Glutamatergic neuron (in vitro differentiated cells): Measurements from ENCODE around the gene NYNRIN. TPM values are rescaled to one million over a fixed set of nuclear protein-coding genes. Genes with fewer than 3 reads are reported as not detected.

Source experiments
- DNase-seq: peaks from one replicate; pipeline ENCODE4 v3.0.0; 2022
- H3K27ac Mint-ChIP-seq: one replicate; pipeline ENCODE4 v1.8.0; 2020; ENCODE audit warnings: mild to moderate bottlenecking, mixed read lengths, inconsistent platforms; ENCODE audit not compliant: unreplicated experiment
- H3K27me3 Mint-ChIP-seq: one replicate; pipeline ENCODE4 v1.8.0; 2020; ENCODE audit warnings: mild to moderate bottlenecking, moderate library complexity, mixed read lengths, inconsistent platforms; ENCODE audit not compliant: unreplicated experiment
- H3K36me3 Mint-ChIP-seq: one replicate; pipeline ENCODE4 v1.8.0; 2020; ENCODE audit warnings: mild to moderate bottlenecking, mixed read lengths, inconsistent platforms; ENCODE audit not compliant: unreplicated experiment
- H3K4me1 Mint-ChIP-seq: one replicate; pipeline ENCODE4 v1.8.0; 2020; ENCODE audit warnings: mild to moderate bottlenecking, low read depth, mixed read lengths, inconsistent platforms; ENCODE audit not compliant: unreplicated experiment
- H3K4me3 Mint-ChIP-seq: one replicate; pipeline ENCODE4 v1.8.0; 2020; ENCODE audit warnings: mild to moderate bottlenecking, mixed read lengths, inconsistent platforms; ENCODE audit not compliant: unreplicated experiment
- H3K9me3 Mint-ChIP-seq: one replicate; pipeline ENCODE4 v1.8.0; 2020; ENCODE audit warnings: mild to moderate bottlenecking, moderate library complexity, mixed read lengths, inconsistent platforms; ENCODE audit not compliant: unreplicated experiment
- CTCF ChIP-seq: fragments of 200-600 bp; sonication (generic); IDR thresholded peaks from one replicate; pipeline ENCODE4 v1.5.0; 2021; ENCODE audit not compliant: partially characterized antibody, unreplicated experiment
- total RNA-seq: library from RNA; stranded (reverse); fragmentation: NEBNext Ultra II Directional; extraction: Animal tissue kit (Norgen Biotek cat#: 25700); gene quantifications from one replicate; pipeline ENCODE4 v1.2.1, GENCODE V29; 2021; ENCODE audit not compliant: unreplicated experiment

The NYNRIN gene
- total RNA-seq, 1 donor from 2014 or later = 33.5 TPM

GRCh38 chr14:24355009-24355408 is 43.8 kb upstream of the NYNRIN start:
- no peak overlapping the region for H3K27ac Mint-ChIP-seq
- peaks cover 3% of the 10 kb centered on the region for H3K27me3 Mint-ChIP-seq
- no peak for TF ChIP-seq CTCF
- no peak overlapping the region for H3K4me3 Mint-ChIP-seq
- H3K36me3 Mint-ChIP-seq = no peaks in the 10 kb centered on the region
- DNase-seq = no peak
- peaks cover 4% of the 10 kb centered on the region for H3K9me3 Mint-ChIP-seq
- no peaks in the 10 kb centered on the region for H3K4me1 Mint-ChIP-seq

DNA sequence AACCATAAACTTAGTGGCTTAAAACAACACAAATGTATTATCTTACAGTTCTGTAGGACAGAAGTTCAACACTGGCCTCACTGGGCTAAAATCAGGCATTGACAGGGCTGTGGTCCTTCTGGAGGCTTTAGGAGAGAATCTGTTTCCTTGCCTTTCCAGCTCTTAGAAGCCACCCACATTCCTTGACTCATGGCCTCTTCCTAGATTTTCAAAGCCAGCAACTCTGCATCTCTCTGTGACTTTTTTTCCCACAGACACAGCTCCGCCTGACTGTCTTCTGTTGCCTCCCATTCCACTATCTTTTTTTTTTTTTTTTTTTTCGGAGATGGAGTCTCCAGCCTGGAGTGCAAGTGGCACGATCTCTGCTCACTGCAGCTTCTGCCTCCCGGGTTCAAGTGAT is 42.6 kb upstream of the NYNRIN start:
- no peak for DNase-seq
- Mint-ChIP-seq H3K27me3 (peaks cover 3% of the 10 kb centered on the region), H3K9me3 (peaks cover 4% of the 10 kb centered on the region), H3K27ac (no peak overlapping the region), H3K4me1 (no peaks in the 10 kb centered on the region), H3K4me3 (no peak overlapping the region), H3K36me3 (no peaks in the 10 kb centered on the region)
- TF ChIP-seq CTCF = no peak

DNA sequence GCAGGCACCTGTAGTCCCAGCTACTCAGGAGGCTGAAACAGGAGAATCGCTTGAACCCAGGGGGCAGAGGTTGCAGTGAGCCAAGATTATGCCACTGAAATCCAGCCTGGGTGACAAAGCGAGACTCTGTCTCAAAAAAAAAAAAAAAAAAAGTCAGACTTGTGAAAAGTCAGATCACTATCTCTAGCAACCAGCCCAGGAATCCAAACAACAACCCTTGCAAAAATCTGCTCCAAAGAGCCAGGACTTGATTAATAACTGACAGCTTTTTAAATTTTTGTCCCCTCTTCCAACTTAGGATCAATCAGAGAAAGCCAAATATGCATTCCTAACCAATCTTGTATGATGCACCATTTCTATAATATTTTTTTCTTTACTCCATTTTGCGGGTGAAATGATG is 38.5 kb upstream of the NYNRIN start:
- TF ChIP-seq CTCF = no peak
- no peaks in the 10 kb centered on the region for H3K4me1 Mint-ChIP-seq
- no peak for DNase-seq
- H3K27me3 Mint-ChIP-seq = peaks cover 1% of the 10 kb centered on the region
- no peak overlapping the region for H3K4me3 Mint-ChIP-seq
- H3K9me3 Mint-ChIP-seq = peaks cover 4% of the 10 kb centered on the region
- no peaks in the 10 kb centered on the region for H3K36me3 Mint-ChIP-seq
- no peak overlapping the region for H3K27ac Mint-ChIP-seq

GRCh38 chr14:24361326-24361725 is 37.5 kb upstream of the NYNRIN start:
- DNase-seq = no peak
- H3K27me3 Mint-ChIP-seq = peaks cover 1% of the 10 kb centered on the region
- H3K9me3 Mint-ChIP-seq = peaks cover 4% of the 10 kb centered on the region
- no peak overlapping the region for H3K4me3 Mint-ChIP-seq
- no peak for TF ChIP-seq CTCF
- H3K27ac Mint-ChIP-seq = no peak overlapping the region
- H3K4me1 Mint-ChIP-seq = no peaks in the 10 kb centered on the region
- H3K36me3 Mint-ChIP-seq = no peaks in the 10 kb centered on the region

- Mint-ChIP-seq H3K4me1 (peaks cover under 1% of the 10 kb centered on the region), H3K27ac (no peak overlapping the region), H3K36me3 (no peaks in the 10 kb centered on the region), H3K9me3 (peaks cover 6% of the 10 kb centered on the region), H3K27me3 (peaks cover 1% of the 10 kb centered on the region), H3K4me3 (no peak overlapping the region)
- no peak for TF ChIP-seq CTCF
- no peak for DNase-seq
Measured at GRCh38 chr14:24362241-24362960, 36.4 kb upstream of the NYNRIN start.
